Vagina (tissue), 2 donors: ENCODE data around the gene TSPAN14.

Source experiments
- POLR2A ChIP-seq, 2 donors: fragments of 450-650 bp; IDR thresholded peaks; one replicate each; pipeline ENCODE4 v1.6.1; 2017; ENCODE audit warnings: antibody characterized with exemption in 2 of 2, mild to moderate bottlenecking in 2 of 2, moderate library complexity in 2 of 2
- POLR2AphosphoS5 ChIP-seq, 2 donors: sonication (generic); formaldehyde crosslinking; IDR thresholded peaks; one replicate each; pipeline ENCODE4 v1.9.0; 2017; ENCODE audit warnings: antibody characterized with exemption in 2 of 2, mild to moderate bottlenecking in 2 of 2, low read depth in 1 of 2; ENCODE audit not compliant: insufficient read depth in 1 of 2
- TF ChIP-seq, protein P1 (sequence below), 3 experiments: fragments of 450-650 bp in 2 of 3; fragments of 200-600 bp in 1 of 3; sonication (generic) in 1 of 3; IDR thresholded peaks; one replicate each; pipeline ENCODE4 v1.5.1; 2017 to 2019; ENCODE audit warnings: antibody characterized with exemption in 3 of 3, mild to moderate bottlenecking in 2 of 3, moderate library complexity in 2 of 3

DNA sequence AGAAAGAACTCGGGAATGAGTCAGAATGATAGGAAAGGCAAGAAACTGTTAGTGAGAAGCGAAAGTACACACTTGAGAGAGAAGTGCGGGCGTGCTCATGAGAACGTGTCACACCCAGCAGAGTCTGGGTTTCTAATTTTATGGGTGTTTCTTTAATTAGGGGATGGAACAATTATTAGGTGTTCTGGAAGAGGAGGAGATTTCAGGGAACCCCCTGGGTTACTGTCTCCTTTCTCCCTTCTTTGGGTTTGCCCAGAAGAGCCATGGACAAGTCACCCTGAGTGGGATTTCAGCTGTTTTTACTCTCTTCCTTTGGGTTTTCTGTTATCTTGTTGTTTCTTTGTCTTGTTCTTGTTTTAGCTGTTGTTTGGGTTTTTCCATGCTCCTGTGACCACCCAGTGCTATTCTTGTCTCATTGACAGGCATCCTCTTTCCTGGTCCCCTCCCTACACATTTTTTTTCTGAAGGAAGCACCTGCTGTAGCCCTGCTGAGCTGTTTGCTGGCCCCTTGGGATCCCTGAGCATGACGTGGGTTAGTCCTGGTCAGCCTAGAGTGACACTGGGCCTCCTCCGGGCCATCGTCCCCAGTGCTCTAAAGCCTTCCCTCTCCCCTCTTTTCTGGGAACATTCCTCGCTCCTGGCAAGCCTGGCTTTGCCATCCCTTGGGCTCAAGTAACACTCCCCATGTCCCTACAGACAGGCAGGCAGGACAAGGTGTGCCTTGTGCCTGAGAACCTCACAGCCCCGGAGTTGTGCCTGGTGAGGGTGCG lies 87.1 kb downstream of the TSPAN14 start:
- TF ChIP-seq POLR2A (IDR thresholded peaks at IDR 0.05) (no peak), POLR2AphosphoS5 (IDR thresholded peaks at IDR 0.05; ENCODE audit: insufficient read depth in 1 of 2, low read depth in 1 of 2) (no peak)
- TF ChIP-seq, protein P1, sequence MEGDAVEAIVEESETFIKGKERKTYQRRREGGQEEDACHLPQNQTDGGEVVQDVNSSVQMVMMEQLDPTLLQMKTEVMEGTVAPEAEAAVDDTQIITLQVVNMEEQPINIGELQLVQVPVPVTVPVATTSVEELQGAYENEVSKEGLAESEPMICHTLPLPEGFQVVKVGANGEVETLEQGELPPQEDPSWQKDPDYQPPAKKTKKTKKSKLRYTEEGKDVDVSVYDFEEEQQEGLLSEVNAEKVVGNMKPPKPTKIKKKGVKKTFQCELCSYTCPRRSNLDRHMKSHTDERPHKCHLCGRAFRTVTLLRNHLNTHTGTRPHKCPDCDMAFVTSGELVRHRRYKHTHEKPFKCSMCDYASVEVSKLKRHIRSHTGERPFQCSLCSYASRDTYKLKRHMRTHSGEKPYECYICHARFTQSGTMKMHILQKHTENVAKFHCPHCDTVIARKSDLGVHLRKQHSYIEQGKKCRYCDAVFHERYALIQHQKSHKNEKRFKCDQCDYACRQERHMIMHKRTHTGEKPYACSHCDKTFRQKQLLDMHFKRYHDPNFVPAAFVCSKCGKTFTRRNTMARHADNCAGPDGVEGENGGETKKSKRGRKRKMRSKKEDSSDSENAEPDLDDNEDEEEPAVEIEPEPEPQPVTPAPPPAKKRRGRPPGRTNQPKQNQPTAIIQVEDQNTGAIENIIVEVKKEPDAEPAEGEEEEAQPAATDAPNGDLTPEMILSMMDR (IDR thresholded peaks at IDR 0.05): no peak
